AML-193 (cell line): Measurements from ENCODE around the gene GRHPR.

ENCODE experiments used
- DNase-seq, 2 experiments: peaks; one replicate each; lab custom pipeline; 2025; lab: John Stamatoyannopoulos, UW

The GRHPR gene

DNA sequence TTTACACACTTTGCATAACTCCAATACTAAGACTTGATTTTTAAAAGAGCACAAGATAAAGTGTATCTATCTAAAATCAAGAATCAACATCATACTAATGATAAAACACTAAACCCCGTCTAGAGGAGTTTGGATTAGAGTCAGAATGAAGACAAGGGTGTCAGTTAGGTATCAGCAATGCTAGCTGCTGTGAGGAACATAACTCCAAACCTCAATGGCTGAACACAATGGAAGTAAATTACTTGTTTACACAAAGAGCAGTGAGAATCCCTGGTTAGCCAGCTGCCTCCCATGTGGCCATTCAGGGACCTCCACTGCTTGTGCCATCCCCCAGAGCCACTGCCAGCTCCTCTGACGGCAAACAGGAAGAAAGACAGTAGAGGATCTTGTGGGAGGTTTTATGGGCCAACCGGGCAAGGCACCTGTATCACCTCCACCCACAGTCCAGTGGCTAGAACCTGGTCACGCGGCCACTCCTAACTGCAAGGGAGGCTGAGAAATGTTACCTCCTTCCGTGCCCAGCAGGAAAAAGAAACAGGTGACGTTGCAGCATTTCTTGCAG lies 24.0 kb upstream of the GRHPR start:
- no peak for DNase-seq

DNA sequence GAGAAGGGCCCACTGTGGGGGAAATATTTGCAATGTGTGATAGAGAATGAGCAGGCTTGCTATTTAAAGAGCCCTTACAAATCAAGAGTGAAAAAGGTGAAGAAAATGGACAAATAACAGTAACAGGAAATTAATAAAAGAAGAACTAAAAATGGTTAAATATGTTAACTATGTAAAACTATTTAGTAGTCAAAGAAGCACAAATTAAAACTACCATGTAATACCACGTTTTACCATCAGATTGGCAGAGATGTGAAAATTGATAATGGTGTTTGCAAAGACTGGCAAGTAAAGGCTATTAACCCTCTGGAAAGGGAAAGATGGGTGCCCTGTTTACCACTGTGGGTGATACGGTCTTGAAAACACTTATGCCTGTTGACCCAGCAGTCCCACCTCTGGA lies 23.2 kb upstream of the GRHPR start:
- no peak for DNase-seq

DNA sequence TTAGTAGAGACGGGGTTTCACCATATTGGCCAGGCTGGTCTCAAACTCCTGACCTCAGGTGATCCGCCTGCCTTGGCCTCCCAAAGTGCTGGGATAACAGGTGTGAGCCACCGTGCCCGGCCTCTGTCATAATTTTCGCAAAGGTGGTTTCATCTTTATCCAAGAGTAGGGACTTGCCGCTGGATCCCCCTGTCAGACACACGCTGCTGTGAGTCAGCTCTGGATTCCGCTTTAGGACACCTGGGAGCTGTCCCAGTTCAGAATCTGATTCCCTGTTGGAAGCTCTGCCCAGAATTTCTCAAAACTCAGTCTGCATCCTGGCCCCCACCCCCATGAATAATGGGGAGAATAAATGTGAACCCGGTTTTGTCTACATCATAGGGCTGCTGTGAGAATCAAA lies 17.9 kb upstream of the GRHPR start:
- no peak for DNase-seq

DNA sequence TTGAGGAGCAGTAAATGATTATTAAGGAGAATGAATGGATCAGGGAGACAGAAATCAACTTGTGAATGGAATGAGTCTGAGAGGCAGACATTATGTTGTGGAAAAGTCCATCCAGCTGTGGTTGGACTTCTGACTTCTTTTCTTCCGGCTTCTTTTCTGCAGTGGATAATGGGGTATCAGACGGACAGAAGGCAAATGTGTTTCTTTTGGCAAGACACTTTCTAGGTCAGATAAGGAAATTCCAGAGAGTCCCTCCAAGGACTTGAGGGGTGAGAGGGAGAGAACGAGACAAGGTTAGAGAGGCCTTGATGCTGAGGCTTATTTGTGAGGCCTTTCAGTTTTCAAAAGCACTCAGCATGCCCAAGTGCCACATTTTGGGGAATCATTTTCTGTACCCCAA lies 17.1 kb upstream of the GRHPR start:
- no peak for DNase-seq

DNA sequence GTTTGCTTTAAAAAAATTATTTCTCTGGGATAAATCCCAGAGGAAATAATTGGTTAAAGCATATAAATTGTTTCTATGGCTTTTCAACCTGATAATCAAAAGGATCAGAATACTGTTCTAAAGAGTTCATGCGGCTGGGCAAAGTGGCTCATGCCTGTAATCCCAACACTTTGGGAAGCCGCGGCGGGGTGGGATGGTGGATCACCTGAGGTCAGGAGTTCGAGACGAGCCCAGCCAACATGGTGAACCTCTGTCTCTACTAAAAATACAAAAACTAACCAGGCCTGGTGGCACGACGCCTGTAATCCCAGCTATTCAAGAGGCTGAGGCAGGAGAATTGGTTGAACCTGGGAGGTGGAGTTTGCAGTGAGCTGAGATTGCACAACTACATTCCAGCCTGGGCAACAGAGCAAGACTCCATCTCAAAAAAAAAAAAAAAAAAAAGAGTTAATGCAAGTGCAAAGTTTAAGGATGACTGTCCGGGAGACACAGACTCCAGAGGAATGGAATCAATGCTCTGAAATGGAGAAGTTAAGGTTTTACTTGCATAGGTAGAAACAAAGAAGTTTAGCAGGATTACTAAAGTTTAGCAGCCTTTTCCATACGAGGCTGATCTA lies 16.6 kb upstream of the GRHPR start:
- DNase-seq, result no peak

DNA sequence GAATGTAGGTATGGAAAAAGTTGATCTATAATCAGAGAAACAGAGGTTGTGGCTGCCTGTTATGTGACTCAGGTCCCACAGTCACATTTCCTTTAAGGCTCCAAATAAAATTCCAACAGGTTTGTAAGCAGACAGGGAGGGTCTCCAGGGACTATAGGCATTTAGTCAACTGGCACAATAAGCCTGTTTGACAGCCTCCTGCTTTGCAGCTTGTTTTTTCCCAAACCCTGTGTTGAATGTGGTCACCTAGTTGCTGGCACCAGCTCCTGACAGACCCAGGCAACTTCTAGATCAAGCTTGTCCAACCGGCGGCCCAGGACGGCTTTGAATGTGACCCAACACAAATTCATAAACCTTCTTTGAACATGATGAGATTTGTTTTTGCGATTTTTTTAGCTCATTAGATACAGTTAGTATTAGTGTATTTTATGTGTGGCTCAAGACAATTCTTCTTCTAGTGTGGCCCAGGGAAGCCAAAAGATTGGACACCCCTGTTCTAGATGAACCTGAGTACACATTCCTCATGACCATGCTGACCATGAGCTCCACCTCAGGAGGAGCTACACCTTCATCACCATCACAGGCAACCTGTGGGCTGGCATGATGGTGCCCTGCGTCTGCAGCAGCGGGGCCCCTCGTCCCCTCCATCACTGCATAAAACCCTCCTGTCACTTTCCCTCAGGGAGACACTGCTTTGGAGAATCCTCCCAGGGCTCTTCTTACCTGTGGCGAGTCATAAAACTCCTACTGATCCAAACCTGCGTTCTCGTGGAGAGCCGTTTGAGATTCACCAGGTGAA lies 15.7 kb upstream of the GRHPR start:
- no peak for DNase-seq

DNA sequence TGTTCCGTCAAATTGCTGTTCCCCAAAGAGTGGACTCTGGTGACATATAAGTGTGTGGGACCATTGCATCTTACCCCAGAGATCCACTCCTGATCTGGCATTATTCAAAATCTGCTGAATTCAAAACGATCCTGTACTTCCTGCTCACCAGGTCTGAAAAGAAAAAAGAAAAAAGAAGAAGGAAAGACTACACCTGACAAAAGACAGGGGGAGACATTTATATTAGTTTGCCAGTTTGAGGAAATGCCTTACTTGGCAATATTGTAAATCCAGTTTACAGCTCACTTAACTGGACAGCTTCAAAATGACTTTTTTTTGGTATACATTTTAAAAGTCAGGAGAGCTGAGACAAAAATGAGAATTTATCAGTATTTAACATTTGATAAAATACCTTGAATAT lies 15.0 kb upstream of the GRHPR start:
- DNase-seq, result peak; percentile 19 to 21

DNA sequence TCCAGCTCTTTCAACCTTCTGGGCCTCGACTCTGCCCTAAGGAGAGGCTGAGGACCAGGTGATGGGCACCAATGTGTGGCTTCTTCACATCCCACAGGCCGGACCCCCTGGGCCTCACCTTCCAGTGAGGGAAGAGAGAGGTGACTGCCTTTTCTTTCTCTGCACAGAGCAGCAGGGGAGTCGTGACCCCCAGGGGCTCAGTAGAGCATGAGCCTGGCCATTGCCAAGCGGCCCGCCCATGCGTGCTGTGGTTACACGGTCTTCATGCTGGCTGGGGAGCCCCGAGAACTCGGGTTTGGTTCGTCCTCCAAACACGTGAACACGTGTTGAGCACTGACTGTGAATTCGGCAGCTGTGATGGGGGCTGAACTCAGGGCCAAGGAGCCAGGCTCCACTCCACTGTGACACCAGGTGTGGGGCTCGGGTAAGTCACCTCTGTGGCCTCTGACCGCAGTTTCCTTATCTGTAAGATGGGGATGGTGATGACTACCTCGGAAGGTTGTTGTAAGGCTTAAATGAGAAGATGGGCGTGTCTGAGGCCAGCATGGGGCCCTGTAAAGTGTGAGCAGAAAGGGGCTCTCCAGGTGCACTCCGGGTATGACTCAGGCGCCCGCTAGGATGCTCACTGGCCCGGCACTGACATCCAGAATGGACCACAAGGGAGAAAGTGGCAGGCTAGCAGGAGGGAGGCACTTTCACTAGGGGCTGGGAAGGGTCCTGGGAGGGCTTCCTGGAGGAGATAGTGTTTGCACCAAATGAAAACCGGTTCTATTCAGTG lies 13.4 kb upstream of the GRHPR start:
- no peak for DNase-seq

DNA sequence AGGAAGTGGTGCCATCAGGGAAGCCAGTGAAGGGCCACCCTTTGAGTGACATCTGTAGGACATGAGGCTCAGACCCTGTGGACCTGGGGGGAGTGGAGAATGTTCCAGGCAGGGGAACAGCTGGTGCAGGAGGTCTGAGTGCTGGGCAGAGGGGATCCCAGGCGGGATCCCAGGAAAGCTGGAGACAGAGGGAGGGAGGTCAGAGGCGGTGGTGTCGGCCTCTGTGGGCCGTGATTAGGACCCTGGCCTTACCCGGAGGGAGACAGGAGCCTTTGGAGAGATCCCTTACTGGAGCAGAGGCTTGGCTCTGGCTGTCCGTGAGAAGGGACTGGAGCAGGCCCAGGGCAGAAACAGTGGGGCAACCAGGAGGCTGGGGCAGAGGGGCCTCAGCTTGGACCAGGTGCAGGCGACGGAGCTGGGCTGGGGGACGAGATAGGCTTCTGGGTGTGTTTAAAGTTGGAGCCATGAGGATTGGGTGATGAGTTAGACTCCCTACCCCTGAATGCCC lies 12.1 kb upstream of the GRHPR start:
- DNase-seq, result no peak

DNA sequence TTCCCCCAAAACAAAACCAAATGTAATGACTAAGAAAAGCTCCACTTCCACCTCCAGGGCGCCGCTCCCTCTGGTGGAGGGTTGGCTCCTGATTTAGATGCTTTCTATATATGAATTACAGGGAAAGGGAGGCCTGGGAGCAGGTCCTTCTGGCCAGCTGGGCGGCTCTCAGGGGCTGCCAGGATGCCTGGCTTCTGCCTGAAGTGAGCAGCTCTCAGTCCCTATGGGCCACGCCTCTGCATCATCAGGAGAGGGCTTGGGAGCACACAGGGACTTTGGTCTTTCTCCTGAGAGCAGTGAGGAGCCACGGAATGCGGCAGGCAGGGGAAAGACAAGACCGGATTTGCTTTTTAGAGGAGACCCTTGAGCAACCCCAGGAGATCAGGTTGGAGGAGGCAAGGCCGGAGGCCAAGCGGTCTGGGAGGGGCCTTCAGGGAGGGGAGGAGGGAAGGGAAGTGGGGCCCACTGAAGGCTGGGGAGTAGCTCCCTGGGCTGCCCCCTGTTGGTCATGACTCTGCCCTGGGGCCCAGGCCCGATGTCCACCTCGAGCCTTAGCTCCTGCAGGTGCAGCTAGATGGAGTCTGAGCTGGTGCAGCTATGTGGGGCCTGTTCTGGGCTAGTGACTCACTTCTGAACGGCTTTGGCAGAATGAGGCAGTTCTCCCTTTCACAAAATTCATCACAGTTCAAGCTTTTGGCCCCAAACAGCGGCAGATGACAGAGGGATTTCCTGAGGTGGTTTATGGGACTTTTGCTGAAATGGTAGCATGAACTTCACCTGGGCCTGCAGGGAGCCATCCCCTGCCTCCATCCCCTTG lies 11.3 kb upstream of the GRHPR start:
- DNase-seq, result no peak

DNA sequence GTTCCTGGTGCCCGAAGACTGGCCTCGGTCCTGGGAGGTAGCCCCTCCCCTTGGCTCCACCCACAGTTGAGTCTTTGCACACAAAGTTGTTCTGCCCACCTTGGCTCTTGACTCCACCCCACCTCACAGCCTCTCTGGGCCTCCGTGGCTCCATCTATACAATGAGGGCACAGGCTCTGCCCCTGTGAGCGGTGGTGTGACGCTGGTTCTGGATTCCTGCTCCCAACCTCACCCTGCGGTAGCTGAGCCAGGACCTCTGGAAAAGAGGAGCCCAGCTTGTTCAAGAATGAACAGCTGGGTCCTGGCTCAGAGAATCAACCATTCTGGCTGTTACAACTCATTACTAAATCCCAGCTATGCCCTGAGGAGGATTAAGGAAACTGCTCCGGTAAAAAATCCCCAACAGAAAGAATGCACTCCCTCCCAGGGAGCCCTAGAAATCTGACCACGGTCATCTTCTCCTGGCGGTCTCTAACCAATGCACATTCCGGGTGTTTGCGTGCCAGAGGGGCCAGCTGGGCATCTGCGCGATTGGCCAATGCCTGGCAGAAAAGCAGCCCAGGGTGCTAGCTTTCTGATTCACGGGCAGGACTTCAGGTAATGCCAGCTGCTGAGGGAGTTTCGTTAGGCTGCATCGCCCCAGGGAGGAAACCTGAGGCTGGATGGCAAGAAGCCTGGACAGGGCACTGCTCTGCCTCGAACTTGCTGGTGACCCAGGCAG lies 9.9 kb upstream of the GRHPR start:
- no peak for DNase-seq

DNA sequence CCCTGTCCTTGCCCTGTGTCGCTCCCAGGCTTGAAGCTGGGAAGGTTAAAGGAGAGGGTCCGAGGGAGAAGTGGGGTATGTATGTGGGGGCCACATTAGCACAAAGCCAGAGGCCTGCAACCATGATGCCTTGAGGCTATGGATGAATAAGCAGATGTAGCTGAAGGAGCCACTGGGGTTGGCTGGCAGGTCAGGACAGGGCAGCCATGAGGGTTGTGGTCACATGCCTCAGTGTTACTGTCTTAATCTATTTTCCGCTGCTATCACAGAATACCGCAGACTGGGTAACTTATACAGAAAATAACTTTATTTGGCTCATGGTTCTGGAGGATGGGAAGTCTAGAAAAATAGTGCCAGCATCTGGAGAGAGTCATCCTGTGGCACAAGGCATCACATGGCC lies 9.2 kb upstream of the GRHPR start:
- no peak for DNase-seq

DNA sequence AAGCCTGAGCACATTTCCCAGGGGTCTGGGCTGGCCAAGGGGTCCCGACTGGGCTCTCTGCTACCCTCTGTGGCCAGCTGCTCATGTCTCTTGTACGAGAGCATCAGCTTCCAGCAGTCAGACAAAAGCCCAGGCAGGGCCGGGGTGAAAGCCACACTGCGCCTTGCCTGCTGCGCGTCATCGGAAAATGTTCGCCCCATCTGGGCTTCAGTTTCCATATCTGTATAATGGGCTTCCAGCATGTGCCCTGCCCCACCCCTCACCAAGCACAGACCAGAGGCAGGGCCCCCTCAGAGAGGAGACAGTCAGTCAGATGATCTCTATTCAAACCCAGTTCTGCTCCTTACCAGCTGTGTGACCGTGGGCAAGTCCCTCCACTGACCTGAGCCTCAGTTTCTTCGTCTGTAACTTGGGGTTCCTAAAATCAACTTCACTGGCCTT lies 8.0 kb upstream of the GRHPR start:
- DNase-seq, result no peak

DNA sequence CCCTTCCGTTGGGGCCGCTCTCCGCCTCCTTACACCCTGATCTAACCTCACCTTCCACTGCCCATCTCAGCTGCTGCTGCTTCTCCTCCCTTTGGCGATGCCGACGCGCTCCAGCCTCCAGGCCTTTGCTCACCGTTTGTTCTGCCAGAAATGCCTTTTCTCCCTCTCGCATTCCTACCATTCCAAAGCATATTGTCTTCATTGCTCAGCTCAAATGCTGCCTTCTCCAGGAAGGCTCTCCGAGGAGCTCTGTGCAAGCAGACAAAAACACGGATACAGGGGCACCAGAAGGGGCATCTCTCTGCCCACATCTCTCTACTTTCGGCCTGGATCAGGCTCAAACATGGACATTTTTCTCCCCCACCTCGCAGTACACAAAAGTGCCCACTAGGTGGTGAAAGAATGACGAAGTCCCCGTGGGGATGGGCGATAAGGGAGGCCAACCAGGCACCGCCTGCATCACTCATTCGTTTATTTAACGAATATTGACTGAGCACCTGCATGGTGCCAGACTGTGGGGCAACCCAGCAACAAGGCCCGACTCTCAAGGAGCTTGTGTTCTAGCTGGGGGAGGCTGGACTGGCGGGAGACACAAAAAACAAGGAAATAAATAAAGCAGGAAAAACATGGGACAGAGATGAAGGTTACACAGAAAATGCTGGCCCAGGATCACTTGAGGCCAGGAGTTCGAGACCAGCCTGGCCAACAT lies 7.3 kb upstream of the GRHPR start:
- peak; percentile 69 to 73 for DNase-seq

DNA sequence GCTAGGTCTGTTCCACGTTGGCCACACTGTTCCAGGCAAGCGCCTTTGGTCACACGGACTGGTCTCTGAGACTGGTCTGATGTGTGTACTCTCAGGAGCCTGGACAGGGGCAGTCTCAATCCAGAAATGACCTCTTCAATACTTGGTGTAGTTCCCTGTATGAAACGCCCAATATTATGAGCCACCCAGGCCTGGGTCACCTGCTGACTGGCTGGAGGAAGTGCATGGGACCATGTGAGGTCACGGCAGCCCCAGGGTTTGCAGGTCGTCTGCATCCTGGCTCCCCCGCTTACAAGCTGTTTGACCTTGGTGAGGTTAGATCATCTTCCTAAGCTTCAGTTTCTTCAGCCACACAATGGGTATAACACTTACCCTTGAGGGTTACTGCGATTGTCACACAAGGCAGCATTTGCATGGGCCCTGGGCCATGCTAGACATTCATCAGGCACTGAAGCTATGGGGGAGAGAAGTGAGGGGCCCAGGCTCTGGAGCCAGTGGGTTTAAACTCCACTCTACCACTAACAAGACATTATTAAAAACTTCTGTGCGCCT lies 5.2 kb upstream of the GRHPR start:
- no peak for DNase-seq

DNA sequence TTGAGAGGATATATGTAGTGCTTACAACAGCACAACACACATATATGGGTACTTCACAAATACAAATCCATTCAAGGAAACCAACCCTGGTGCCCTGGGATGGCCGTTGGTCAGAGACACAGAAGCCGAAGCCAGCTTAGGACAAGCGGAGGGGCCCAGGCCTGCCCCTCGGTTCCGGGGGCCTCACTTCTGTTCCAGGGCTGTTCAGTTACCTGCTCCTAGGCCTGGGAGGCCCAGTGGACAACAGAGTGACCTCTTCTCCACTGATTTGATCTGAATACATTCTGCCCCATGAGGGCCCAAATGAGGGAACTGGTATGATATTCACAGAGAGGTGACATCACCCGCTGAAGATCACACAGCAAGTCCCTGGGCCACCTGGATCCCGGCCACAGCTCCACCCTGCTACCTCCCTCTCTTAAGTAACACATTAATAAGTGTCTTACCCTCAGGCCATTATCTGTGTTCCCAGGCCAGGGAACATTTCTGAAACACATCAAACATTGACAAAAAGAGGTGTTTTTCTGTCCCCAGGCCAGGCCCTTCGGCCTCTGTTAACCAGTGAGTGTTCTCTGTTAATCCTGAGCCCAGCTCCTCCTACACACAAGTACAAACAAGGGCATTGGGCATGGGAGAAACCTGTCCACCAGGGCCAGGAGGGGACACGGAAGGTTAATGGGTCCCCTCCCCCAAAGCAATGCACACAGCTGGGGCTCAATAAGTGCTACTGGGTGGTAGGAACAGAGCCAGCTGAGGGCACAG lies 4.5 kb upstream of the GRHPR start:
- no peak for DNase-seq

DNA sequence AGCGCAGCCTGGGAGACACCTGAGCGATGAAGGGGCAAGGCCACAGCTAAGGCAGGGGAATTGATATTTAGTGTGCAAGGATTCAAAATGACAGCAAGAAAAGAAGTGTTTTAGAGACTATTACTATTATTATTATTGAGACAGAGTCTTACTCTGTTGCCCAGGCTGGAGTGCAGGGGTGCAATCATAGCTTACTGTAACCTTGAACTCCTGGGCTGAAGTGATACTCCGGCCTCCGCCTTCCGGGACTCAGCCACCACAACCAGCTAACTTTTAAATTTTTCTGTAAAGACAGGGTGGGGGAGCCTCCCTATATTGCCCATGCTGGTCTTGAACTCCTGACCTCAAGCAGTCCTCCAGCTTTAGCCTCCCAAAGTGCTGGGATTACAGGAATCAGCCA lies 3.3 kb upstream of the GRHPR start:
- no peak for DNase-seq

DNA sequence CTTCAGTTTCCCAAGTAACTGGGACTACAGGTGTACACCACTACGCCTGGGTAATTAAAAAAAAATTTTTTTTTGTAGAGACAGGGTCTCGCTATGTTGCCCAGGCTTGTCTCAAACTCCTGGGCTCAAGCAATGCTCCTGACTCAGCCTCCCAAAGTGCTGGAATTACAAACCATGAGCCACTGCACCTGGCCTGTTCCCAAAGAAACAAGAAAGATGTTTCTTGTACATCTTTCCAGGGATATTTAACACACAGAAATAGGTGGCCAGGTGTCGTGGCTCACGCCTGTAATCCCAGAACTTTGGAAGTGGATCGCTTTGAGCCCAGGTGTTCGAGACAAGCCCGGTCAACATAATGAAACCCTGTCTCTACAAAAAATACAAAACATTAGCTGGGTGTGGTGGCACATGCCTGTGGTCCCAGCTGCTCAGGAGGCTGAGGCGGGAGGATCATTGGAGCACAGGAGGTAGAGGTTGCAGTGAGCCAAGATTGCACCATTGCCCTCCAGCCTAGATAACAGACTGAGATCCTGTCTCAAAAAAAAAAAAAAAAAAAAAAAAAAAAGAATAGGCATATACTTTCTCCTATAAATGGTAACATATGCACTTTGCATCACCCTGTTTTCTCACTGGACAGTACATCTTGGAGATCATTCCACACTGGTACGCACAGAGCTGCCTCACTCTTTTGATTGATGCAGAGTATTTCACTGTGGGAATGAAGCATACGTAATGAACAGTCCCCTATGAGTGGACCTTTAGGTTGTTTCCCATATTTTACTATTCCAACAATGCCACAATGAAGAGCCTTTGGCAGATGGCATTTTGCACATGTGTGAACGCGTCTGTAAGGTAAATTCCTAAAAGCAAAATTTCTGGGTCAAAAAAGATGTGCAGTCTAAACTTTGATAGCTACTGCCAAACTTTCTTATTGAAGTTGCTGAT lies 2.0 kb upstream of the GRHPR start:
- DNase-seq, result no peak
